ENCODE results near the gene CATSPER3. TPM values are rescaled to one million over a fixed set of nuclear protein-coding genes. Genes with fewer than 3 reads are reported as not detected.

CATSPER3 gene
- total RNA-seq, 1 donor from 2014 or later, result 1.3 TPM

DNA sequence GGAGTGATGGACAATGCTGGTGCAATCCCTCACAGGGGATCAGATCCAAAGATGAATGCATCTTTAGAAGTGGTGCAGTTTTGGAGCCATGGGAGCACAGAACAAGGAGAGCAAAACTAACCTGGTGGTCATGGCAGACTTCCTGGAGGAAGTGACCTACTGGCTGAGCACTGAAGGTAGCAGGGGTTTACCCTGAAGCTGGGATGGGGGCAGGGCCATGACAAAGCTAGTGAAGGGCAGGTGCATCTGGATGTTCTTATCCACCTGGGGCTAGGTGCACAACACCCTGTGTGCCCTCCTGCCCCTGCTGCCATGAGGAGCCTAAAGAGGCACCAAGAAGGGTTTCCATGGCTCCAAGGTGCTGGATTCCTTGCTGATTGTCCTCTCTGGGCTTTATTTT, 77.8 kb downstream of the CATSPER3 start:
- no peaks in the 10 kb centered on the region for H3K36me3 Mint-ChIP-seq (ENCODE audit: insufficient read depth)
- peaks cover 95% of the 10 kb centered on the region for H3K27me3 Mint-ChIP-seq
- no peak for DNase-seq (ENCODE audit: low spot score, unreplicated experiment)
- TF ChIP-seq, protein P1, sequence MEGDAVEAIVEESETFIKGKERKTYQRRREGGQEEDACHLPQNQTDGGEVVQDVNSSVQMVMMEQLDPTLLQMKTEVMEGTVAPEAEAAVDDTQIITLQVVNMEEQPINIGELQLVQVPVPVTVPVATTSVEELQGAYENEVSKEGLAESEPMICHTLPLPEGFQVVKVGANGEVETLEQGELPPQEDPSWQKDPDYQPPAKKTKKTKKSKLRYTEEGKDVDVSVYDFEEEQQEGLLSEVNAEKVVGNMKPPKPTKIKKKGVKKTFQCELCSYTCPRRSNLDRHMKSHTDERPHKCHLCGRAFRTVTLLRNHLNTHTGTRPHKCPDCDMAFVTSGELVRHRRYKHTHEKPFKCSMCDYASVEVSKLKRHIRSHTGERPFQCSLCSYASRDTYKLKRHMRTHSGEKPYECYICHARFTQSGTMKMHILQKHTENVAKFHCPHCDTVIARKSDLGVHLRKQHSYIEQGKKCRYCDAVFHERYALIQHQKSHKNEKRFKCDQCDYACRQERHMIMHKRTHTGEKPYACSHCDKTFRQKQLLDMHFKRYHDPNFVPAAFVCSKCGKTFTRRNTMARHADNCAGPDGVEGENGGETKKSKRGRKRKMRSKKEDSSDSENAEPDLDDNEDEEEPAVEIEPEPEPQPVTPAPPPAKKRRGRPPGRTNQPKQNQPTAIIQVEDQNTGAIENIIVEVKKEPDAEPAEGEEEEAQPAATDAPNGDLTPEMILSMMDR (IDR thresholded peaks at IDR 0.05; ENCODE audit: unreplicated experiment), result no peak
- H3K9me3 Mint-ChIP-seq (ENCODE audit: low read depth), result no peaks in the 10 kb centered on the region
- H3K4me3 Mint-ChIP-seq (ENCODE audit: low read depth), result no peak overlapping the region
- H3K4me1 Mint-ChIP-seq (ENCODE audit: low read depth), result peaks cover 2% of the 10 kb centered on the region
- H3K27ac Mint-ChIP-seq, result no peak overlapping the region

DNA sequence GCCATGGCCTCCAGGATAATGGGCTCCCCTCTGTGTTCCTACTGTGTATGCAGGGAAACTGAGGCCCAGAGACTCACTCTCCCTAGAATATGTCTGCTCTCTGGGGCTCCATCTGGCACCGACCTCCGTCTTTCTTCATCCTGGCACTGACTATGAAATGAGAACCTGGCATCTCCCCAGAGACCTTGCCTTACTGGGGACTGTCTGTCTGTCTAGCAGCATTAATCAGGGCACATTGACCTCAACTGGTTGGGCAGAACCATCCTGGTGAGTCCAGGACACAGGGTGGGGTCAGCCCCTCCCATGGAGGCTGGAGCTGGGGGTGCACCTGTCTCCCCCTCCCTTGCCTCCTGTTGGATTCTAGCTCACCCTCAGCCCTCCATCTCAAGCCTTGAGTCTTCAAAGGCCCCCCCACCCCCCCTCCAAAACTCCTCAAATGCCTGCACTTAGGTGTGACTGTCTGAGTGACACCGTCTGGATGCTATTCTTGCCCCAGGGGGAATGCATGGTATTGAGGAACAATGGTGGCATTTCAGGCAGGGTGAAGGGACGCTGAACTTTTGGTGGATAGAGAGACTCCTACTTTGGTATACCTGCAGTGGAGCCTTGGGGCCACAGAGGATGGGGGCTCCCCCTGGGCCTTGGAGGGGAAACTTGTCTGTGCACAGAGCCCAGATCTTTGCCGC, 79.1 kb downstream of the CATSPER3 start:
- Mint-ChIP-seq H3K36me3 (ENCODE audit: insufficient read depth) (no peaks in the 10 kb centered on the region), H3K27ac (no peak overlapping the region), H3K9me3 (ENCODE audit: low read depth) (no peaks in the 10 kb centered on the region), H3K4me1 (ENCODE audit: low read depth) (peaks cover 2% of the 10 kb centered on the region), H3K27me3 (peaks cover 95% of the 10 kb centered on the region), H3K4me3 (ENCODE audit: low read depth) (no peak overlapping the region)
- DNase-seq (ENCODE audit: low spot score, unreplicated experiment), result no peak
- TF ChIP-seq, protein P1 (IDR thresholded peaks at IDR 0.05; ENCODE audit: unreplicated experiment), result no peak

DNA sequence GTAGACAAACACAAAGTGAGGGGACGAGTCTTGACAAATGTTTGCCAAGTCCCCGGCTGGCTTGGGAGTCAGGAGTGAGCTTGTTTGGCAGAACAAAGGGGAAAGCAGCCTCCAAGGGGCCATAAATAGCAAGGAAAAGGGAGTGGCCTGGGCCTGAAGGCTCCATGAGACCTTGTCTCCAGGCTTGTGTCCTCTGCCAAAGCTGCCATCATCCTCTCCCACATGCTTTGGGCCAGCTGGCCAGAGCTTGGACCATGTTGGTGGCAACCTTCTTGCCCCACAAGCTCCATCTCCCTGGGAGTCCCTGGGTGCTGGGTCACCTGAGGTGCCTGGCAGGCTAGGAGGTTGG, 79.6 kb downstream of the CATSPER3 start:
- no peak overlapping the region for H3K4me3 Mint-ChIP-seq (ENCODE audit: low read depth)
- no peak for DNase-seq (ENCODE audit: low spot score, unreplicated experiment)
- no peak overlapping the region for H3K27ac Mint-ChIP-seq
- no peaks in the 10 kb centered on the region for H3K9me3 Mint-ChIP-seq (ENCODE audit: low read depth)
- no peaks in the 10 kb centered on the region for H3K36me3 Mint-ChIP-seq (ENCODE audit: insufficient read depth)
- H3K4me1 Mint-ChIP-seq (ENCODE audit: low read depth), result peaks cover 2% of the 10 kb centered on the region
- TF ChIP-seq, protein P1 (IDR thresholded peaks at IDR 0.05; ENCODE audit: unreplicated experiment), result no peak
- H3K27me3 Mint-ChIP-seq, result peaks cover 95% of the 10 kb centered on the region

DNA sequence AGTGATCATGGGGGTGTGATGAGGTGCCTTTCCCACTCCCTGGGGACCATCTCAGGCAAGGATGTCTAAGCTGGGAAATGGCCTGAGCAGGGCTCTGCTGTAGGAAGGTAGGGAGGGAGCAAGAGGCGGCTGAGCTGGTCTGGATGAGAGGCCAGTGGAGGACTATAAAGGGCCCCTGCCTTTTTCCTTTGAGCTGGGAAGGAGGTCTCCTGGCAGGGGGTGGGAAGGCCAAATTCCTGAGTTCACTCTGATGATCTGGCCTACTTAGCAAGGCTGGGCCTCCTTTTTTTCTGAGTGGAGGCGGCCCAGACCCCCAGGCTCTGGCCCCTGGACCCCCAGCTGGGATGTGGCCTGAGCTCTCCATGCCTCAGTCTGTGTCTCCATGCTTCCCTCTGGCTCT, 80.6 kb downstream of the CATSPER3 start:
- H3K4me1 Mint-ChIP-seq (ENCODE audit: low read depth), result peaks cover 2% of the 10 kb centered on the region
- no peak overlapping the region for H3K27ac Mint-ChIP-seq
- DNase-seq (ENCODE audit: low spot score, unreplicated experiment), result no peak
- peaks cover 95% of the 10 kb centered on the region for H3K27me3 Mint-ChIP-seq
- TF ChIP-seq, protein P1 (IDR thresholded peaks at IDR 0.05; ENCODE audit: unreplicated experiment), result no peak
- H3K9me3 Mint-ChIP-seq (ENCODE audit: low read depth), result no peaks in the 10 kb centered on the region
- no peaks in the 10 kb centered on the region for H3K36me3 Mint-ChIP-seq (ENCODE audit: insufficient read depth)
- no peak overlapping the region for H3K4me3 Mint-ChIP-seq (ENCODE audit: low read depth)

DNA sequence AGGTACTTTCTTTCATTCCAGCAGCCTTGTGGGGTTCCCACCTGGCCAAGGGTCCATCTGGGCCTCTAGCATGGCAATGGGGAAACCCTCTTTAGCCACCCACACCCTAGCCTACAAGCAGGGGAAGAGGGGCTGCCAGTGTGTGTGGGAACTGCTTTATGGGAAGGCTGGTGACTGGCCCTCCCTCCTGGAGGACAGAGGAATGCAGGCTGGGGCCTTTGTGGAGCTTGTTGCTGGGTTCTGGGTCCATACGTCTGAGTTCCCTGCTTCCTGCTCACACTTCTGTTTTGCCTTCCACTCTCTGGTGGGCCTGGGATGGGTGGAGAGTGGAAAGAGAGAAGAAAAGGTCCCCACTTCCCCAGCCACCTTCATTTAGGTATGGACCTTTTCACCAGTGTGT, 81.2 kb downstream of the CATSPER3 start:
- peaks cover 2% of the 10 kb centered on the region for H3K4me1 Mint-ChIP-seq (ENCODE audit: low read depth)
- peaks cover 95% of the 10 kb centered on the region for H3K27me3 Mint-ChIP-seq
- no peak overlapping the region for H3K27ac Mint-ChIP-seq
- no peaks in the 10 kb centered on the region for H3K36me3 Mint-ChIP-seq (ENCODE audit: insufficient read depth)
- no peaks in the 10 kb centered on the region for H3K9me3 Mint-ChIP-seq (ENCODE audit: low read depth)
- no peak overlapping the region for H3K4me3 Mint-ChIP-seq (ENCODE audit: low read depth)
- no peak for DNase-seq (ENCODE audit: low spot score, unreplicated experiment)
- TF ChIP-seq, protein P1 (IDR thresholded peaks at IDR 0.05; ENCODE audit: unreplicated experiment), result no peak
